Neutrophil (primary cell): ENCODE data around the gene DOCK4.

Experiments used
- H3K27ac ChIP-seq: fragments of 200-600 bp; sonication (generic); 2 replicates; pipeline ENCODE4 v1.5.1; 2016; ENCODE audit warnings: mild to moderate bottlenecking, moderate library complexity
- H3K27me3 ChIP-seq: fragments of 200-600 bp; sonication (generic); 2 replicates; pipeline ENCODE4 v1.6.0; 2016; ENCODE audit warnings: mild to moderate bottlenecking
- H3K36me3 ChIP-seq: fragments of 200-600 bp; sonication (generic); 2 replicates; pipeline ENCODE4 v1.5.1; 2017
- H3K4me1 ChIP-seq, 2 experiments: fragments of 200-600 bp in 1 of 2; sonication (generic) in 1 of 2; 1 replicate in 1 of 2; 2 replicates in 1 of 2; pipeline versions ENCODE4 v1.5.1 to v1.6.1; 2013 to 2016; ENCODE audit warnings: low read depth in 1 of 2, low read length in 1 of 2, mild to moderate bottlenecking in 1 of 2, moderate library complexity in 1 of 2; ENCODE audit not compliant: control insufficient read depth in 1 of 2, insufficient read depth in 1 of 2
- H3K4me3 ChIP-seq, 2 experiments: fragments of 200-600 bp in 1 of 2; sonication (generic) in 1 of 2; 1 replicate in 1 of 2; 2 replicates in 1 of 2; pipeline ENCODE4 v1.5.1; 2013 to 2016; ENCODE audit warnings: low read depth in 1 of 2, low read length in 1 of 2, mild to moderate bottlenecking in 1 of 2, moderate library complexity in 1 of 2
- H3K9me3 ChIP-seq: fragments of 200-600 bp; sonication (generic); 2 replicates; pipeline ENCODE4 v1.5.1; 2016
- TF ChIP-seq, protein P1 (sequence below): fragments of 200-600 bp; sonication (generic); IDR thresholded peaks from 2 replicates; pipeline ENCODE4 v1.5.1; 2016; ENCODE audit warnings: antibody characterized with exemption

The DOCK4 gene

DNA sequence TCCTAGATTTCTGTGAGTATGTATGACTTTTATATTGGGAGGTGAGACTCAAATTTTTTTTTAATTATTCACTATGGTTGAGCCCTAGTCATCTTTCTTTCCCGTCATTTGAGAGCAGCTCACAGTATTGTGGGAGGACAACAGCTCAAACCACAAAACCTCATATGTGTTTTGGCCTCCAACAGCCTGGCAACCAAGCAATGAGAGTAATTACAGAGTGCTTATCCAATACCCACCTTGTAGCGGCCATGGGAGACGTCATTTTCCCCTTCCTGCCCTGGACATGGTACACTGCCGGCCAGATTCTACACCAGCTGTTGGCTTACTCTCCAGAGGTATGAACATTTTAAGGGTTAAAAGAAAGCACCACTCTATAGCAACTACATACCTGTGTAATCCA is 49.1 kb downstream of the DOCK4 start:
- Histone ChIP-seq H3K36me3 (no peaks in the 10 kb centered on the region), H3K4me1 (peaks cover 8 to 10% of the 10 kb centered on the region in 2 experiments)
- TF ChIP-seq, protein P1, sequence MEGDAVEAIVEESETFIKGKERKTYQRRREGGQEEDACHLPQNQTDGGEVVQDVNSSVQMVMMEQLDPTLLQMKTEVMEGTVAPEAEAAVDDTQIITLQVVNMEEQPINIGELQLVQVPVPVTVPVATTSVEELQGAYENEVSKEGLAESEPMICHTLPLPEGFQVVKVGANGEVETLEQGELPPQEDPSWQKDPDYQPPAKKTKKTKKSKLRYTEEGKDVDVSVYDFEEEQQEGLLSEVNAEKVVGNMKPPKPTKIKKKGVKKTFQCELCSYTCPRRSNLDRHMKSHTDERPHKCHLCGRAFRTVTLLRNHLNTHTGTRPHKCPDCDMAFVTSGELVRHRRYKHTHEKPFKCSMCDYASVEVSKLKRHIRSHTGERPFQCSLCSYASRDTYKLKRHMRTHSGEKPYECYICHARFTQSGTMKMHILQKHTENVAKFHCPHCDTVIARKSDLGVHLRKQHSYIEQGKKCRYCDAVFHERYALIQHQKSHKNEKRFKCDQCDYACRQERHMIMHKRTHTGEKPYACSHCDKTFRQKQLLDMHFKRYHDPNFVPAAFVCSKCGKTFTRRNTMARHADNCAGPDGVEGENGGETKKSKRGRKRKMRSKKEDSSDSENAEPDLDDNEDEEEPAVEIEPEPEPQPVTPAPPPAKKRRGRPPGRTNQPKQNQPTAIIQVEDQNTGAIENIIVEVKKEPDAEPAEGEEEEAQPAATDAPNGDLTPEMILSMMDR, result no peak

DNA sequence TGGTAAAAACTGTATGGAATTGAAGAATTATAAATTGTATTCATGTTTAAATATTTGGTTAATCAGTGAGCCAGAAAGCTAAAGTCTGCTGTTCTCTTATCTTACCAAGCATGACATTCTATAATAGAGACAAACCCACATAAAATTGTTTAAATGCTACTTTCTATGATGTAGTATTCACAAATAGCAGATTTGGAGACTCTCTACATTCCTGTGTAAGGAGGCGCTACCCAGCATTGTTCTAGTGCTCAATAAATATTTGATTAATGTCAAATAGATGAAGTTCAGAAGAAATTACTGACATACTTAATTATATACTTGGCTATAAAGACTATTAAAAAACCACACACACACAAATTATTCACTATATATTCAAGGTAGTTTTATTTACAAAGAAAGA is 49.8 kb downstream of the DOCK4 start:
- Histone ChIP-seq H3K4me1 (peaks cover 8 to 10% of the 10 kb centered on the region in 2 experiments), H3K27me3 (no peaks in the 10 kb centered on the region), H3K27ac (no peak overlapping the region), H3K36me3 (no peaks in the 10 kb centered on the region), H3K4me3 (no peak overlapping the region), H3K9me3 (no peaks in the 10 kb centered on the region)
- TF ChIP-seq, protein P1, result no peak

More for the DNA sequence above, 49.1 kb downstream of the DOCK4 start:
- no peak overlapping the region for H3K27ac ChIP-seq
- no peak overlapping the region for H3K4me3 ChIP-seq
- H3K27me3 ChIP-seq, result no peaks in the 10 kb centered on the region
- H3K9me3 ChIP-seq, result no peaks in the 10 kb centered on the region

GRCh38 chr7:112154690-112155089 is 51.5 kb downstream of the DOCK4 start:
- TF ChIP-seq, protein P1, result no peak
- no peak overlapping the region for H3K4me3 ChIP-seq
- H3K27ac ChIP-seq, result no peak overlapping the region
- no peaks in the 10 kb centered on the region for H3K9me3 ChIP-seq
- no peaks in the 10 kb centered on the region for H3K36me3 ChIP-seq
- peaks cover 8 to 10% of the 10 kb centered on the region in 2 experiments for H3K4me1 ChIP-seq
- no peaks in the 10 kb centered on the region for H3K27me3 ChIP-seq

GRCh38 chr7:112152186-112152585 is 54.0 kb downstream of the DOCK4 start:
- Histone ChIP-seq H3K27ac (no peak overlapping the region), H3K36me3 (no peaks in the 10 kb centered on the region), H3K4me1 (no peaks in the 10 kb centered on the region), H3K9me3 (no peaks in the 10 kb centered on the region), H3K27me3 (no peaks in the 10 kb centered on the region), H3K4me3 (no peak overlapping the region)
- TF ChIP-seq, protein P1, result no peak

GRCh38 chr7:112150823-112151641 is 55.2 kb downstream of the DOCK4 start:
- H3K4me1 ChIP-seq, result no peaks in the 10 kb centered on the region
- no peaks in the 10 kb centered on the region for H3K9me3 ChIP-seq
- no peaks in the 10 kb centered on the region for H3K36me3 ChIP-seq
- no peak overlapping the region for H3K27ac ChIP-seq
- no peaks in the 10 kb centered on the region for H3K27me3 ChIP-seq
- H3K4me3 ChIP-seq, result no peak overlapping the region
- TF ChIP-seq, protein P1, result no peak
